ENCODE measurements around the gene CDC20. TPM values are rescaled to one million over a fixed set of nuclear protein-coding genes. Genes with fewer than 3 reads are reported as not detected.
"Not testable (repeated sequence)": the region's sequence is repeated elsewhere in the genome, so short reads cannot be mapped to it uniquely, and the experiment has no call there.

CDC20 gene
- total and polyA plus RNA-seq, 2 of the 8 experiments (the other 6 are each of a cell fraction or from before 2014, with no cell fraction given) = 214 to 221 TPM

GRCh38 chr1:43369779-43370178, 11.0 kb downstream of the CDC20 start:
- DNase-seq (ENCODE audit: low read depth in 1 of 2, low spot score in 2 of 2) = not testable (repeated sequence)
- 92% methylated on average over 3 of the region's 6 CpGs; no CpG with 5 or more reads in 1 of the 2 experiments for WGBS, 2 experiments (ENCODE audit: extremely low coverage in 1 of 2, insufficient coverage in 1 of 2, insufficient read length in 1 of 2, insufficient replicate concordance in 2 of 2, low coverage in 1 of 2, low lambda C conversion rate in 2 of 2, missing lambda C conversion rate in 1 of 2)

More at GRCh38 chr1:43369779-43370178, 11.0 kb downstream of the CDC20 start:
- H4K5ac ChIP-seq (ENCODE audit: insufficient read length, low read depth, low read length); H4K91ac ChIP-seq (replicated peaks; ENCODE audit: insufficient read length, low read length); H2AK5ac ChIP-seq (ENCODE audit: low read depth, low read length); H2BK20ac ChIP-seq (ENCODE audit: low read length); H4K8ac ChIP-seq (ENCODE audit: extremely low read depth, insufficient read depth, low read length); H3K9me3 ChIP-seq (ENCODE audit: insufficient read depth in 2 of 2, low read depth in 1 of 2, low read length in 1 of 2); H2AFZ ChIP-seq (ENCODE audit: low read length); H3K27ac ChIP-seq (ENCODE audit: low read depth, low read length); H2BK12ac ChIP-seq (ENCODE audit: low read depth, low read length); H3K4ac ChIP-seq (replicated peaks; ENCODE audit: insufficient read length, low read depth, low read length); FAIRE-seq; H3K79me2 ChIP-seq (ENCODE audit: control insufficient read depth in 1 of 2, insufficient read depth in 2 of 2, low read length in 2 of 2); H3K79me1 ChIP-seq (ENCODE audit: low read depth, low read length); H3K4me2 ChIP-seq (ENCODE audit: insufficient read depth in 1 of 2, low read depth in 2 of 2, low read length in 2 of 2); H3K9ac ChIP-seq (replicated peaks in 1 of 4; ENCODE audit: extremely low read depth in 1 of 4, low read depth in 3 of 4, low read length in 3 of 4); H3K56ac ChIP-seq (replicated peaks; ENCODE audit: insufficient read length, low read depth, low read length); H3K18ac ChIP-seq (ENCODE audit: extremely low read depth, low read length); H3K36me3 ChIP-seq (ENCODE audit: control insufficient read depth in 2 of 4, insufficient read depth in 4 of 4, low read length in 3 of 4); H2BK120ac ChIP-seq (replicated peaks; ENCODE audit: low read depth, low read length); H3K27me3 ChIP-seq (replicated peaks in 1 of 4; ENCODE audit: control insufficient read depth in 3 of 4, extremely low read depth in 1 of 4, insufficient read depth in 3 of 4, low read length in 3 of 4); H3K23ac ChIP-seq (ENCODE audit: insufficient read length); H3K14ac ChIP-seq (ENCODE audit: insufficient read length); H2BK5ac ChIP-seq (ENCODE audit: low read depth, low read length); H3K4me3 ChIP-seq (ENCODE audit: extremely low read depth in 1 of 4, insufficient read depth in 2 of 4, low read depth in 3 of 4, low read length in 4 of 4); H2BK15ac ChIP-seq (ENCODE audit: low read length): not testable (repeated sequence)
- Histone ChIP-seq H3K23me2 (ENCODE audit: low read depth, low read length) (peaks cover 13% of the 10 kb centered on the region), H3K4me1 (replicated peaks in 1 of 4; ENCODE audit: control insufficient read depth in 3 of 4, insufficient read depth in 4 of 4, low read length in 3 of 4) (peaks cover 4 to 21% (median 13%) of the 10 kb centered on the region in 4 experiments), H4K20me1 (replicated peaks in 1 of 2; ENCODE audit: control insufficient read depth in 1 of 2, insufficient read depth in 2 of 2, low read length in 2 of 2) (peaks cover 0 to 12% of the 10 kb centered on the region in 2 experiments)
- CTCF ChIA-PET (ENCODE audit: partially characterized antibody) = interaction anchor here (0.6 to 2.8 kb wide), 5 partner anchors 12 to 154 kb away, joined by 3 to 12 read pairs (median 4); no protein-coding TSS in a partner anchor
- POLR2A ChIA-PET (ENCODE audit: partially characterized antibody) = interaction anchor here (0.8 to 3.9 kb wide), 7 partner anchors 8 to 131 kb away, joined by 3 to 33 read pairs (median 3); partner anchors contain the start of genes CDC20, MED8 and SZT2

Measured in H1 (cell line).